Measurements from ENCODE around the gene LRPPRC.

Gene LRPPRC

GRCh38 chr2:43853141-43854081 is 142.4 kb downstream of the LRPPRC start:
- DNase-seq: no peak

- no peak for DNase-seq
Observed at GRCh38 chr2:43852196-43852730, 143.5 kb downstream of the LRPPRC start.

- no peak for DNase-seq
Observed at GRCh38 chr2:43851011-43851980, 144.5 kb downstream of the LRPPRC start.

- no peak for DNase-seq
Observed at GRCh38 chr2:43848214-43848613, 147.6 kb downstream of the LRPPRC start.

- no peak for DNase-seq
Observed at GRCh38 chr2:43846140-43846793, 149.5 kb downstream of the LRPPRC start.

GRCh38 chr2:43845181-43845580 is 150.6 kb downstream of the LRPPRC start:
- no peak for DNase-seq

GRCh38 chr2:43842866-43843226 is 152.9 kb downstream of the LRPPRC start:
- DNase-seq: no peak

GRCh38 chr2:43841949-43842865 is 153.6 kb downstream of the LRPPRC start:
- DNase-seq: no peak

GRCh38 chr2:43840965-43841364 is 154.8 kb downstream of the LRPPRC start:
- no peak for DNase-seq

GRCh38 chr2:43839776-43840564 is 155.8 kb downstream of the LRPPRC start:
- no peak for DNase-seq

GRCh38 chr2:43838560-43839267 is 157.1 kb downstream of the LRPPRC start, which contains the start of the genes ABCG5 and ABCG8:
ABCG5 (minus strand) TSS chr2:43838839; CDS start chr2:43838679, 160 bp downstream.
ABCG8 (plus strand) TSS chr2:43838971; CDS start chr2:43839054, 83 bp downstream.
- no peak for DNase-seq

GRCh38 chr2:43837831-43838559 is 157.8 kb downstream of the LRPPRC start:
- DNase-seq: no peak

GRCh38 chr2:43837033-43837432 is 158.8 kb downstream of the LRPPRC start:
- no peak for DNase-seq

All from bone marrow (tissue), 2 donors.